ENCODE measurements around the gene PCID2. TPM values are rescaled to one million over a fixed set of nuclear protein-coding genes. Genes with fewer than 3 reads are reported as not detected.

PCID2 gene
- polyA plus RNA-seq, 1 donor from 2014 or later, result 81.3 TPM

DNA sequence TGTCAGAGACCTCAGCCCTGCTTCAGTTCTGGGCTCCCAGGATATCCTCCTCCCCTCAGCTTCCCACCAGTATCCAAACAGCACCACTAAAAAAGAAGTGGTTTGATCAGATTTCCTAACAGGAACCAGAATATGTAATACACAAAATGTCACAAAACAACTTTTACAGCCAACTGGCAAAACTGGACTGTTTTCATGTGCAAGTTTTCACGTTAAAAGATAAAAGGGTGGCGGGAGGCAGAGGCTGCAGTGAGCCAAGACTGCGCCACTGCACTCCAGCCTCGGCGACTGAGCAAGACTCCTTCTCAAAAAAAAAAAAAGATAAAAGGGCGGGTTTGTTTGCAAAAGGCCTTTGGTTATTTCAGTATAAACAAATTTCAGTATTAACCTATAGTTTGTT is 13.1 kb downstream of the PCID2 start:
- no peak overlapping the region for H2AFZ ChIP-seq (ENCODE audit: low read depth, low read length)
- peaks cover 10% of the 10 kb centered on the region for H3K36me3 ChIP-seq (ENCODE audit: insufficient read depth, low read length)
- H3K79me2 ChIP-seq (replicated peaks; ENCODE audit: insufficient read depth, low read length), result no peaks in the 10 kb centered on the region
- H3K27me3 ChIP-seq (ENCODE audit: insufficient read depth, low read depth, low read length), result no peaks in the 10 kb centered on the region
- no peaks in the 10 kb centered on the region for H3K9me3 ChIP-seq (ENCODE audit: low read length)
- no peaks in the 10 kb centered on the region for H3F3A ChIP-seq (ENCODE audit: insufficient read depth, low read length, poor library complexity, severe bottlenecking)
- no peak overlapping the region for H3K27ac ChIP-seq (ENCODE audit: low read length)
- H3K4me2 ChIP-seq (ENCODE audit: low read length), result no peak overlapping the region
- TF ChIP-seq CTCF (IDR thresholded peaks at IDR 0.05; ENCODE audit: poor library complexity, severe bottlenecking) (no peak), REST (IDR thresholded peaks at IDR 0.05; ENCODE audit: borderline replicate concordance) (no peak), EP300 (conservative IDR thresholded peaks at IDR 0.05; ENCODE audit: poor library complexity, severe bottlenecking) (no peak), SMC3 (conservative IDR thresholded peaks at IDR 0.05; ENCODE audit: poor library complexity) (no peak), EZH2 (IDR thresholded peaks at IDR 0.05; ENCODE audit: borderline replicate concordance, insufficient read depth, low read length, poor library complexity, severe bottlenecking) (no peak), TAF1 (IDR thresholded peaks at IDR 0.05; ENCODE audit: low read depth) (no peak), RAD21 (conservative IDR thresholded peaks at IDR 0.05) (no peak), MXI1 (conservative IDR thresholded peaks at IDR 0.05; ENCODE audit: poor library complexity, severe bottlenecking) (no peak), POLR2AphosphoS5 (IDR thresholded peaks at IDR 0.05) (no peak)
- H4K20me1 ChIP-seq (ENCODE audit: insufficient read depth), result no peaks in the 10 kb centered on the region
- H3K9ac ChIP-seq (ENCODE audit: low read length), result no peak overlapping the region
- no peak overlapping the region for H3K4me3 ChIP-seq (ENCODE audit: low read length)
- no peaks in the 10 kb centered on the region for H3K9me2 ChIP-seq (ENCODE audit: insufficient read depth, low read length)

DNA sequence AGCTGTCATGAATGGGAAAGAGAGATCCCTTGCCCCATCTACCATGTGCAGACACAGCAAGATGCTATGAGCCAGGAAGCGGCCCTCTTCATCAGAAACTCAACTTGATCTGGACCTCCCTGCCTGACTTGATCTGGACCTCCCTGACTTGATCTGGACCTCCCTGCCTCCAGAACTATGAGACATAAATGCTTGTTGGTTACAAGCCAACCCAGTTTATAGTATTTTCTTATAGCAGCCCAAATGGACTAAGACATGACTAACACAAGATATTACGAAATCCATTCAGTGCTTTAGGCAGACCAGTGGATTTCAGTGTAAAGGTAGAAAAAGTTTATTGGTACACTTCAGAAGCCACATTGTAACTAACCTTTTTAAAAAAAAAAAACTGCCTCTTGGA is 15.6 kb downstream of the PCID2 start:
- Histone ChIP-seq H3K79me2 (replicated peaks; ENCODE audit: insufficient read depth, low read length) (no peaks in the 10 kb centered on the region), H3K9me2 (ENCODE audit: insufficient read depth, low read length) (no peaks in the 10 kb centered on the region)

More for the DNA sequence above, 15.6 kb downstream of the PCID2 start:
- no peaks in the 10 kb centered on the region for H3K27me3 ChIP-seq (ENCODE audit: insufficient read depth, low read depth, low read length)
- no peak for TF ChIP-seq EP300 (conservative IDR thresholded peaks at IDR 0.05; ENCODE audit: poor library complexity, severe bottlenecking)
- TF ChIP-seq CTCF (IDR thresholded peaks at IDR 0.05; ENCODE audit: poor library complexity, severe bottlenecking), result no peak
- TF ChIP-seq TAF1 (IDR thresholded peaks at IDR 0.05; ENCODE audit: low read depth), result no peak
- no peak for TF ChIP-seq POLR2AphosphoS5 (IDR thresholded peaks at IDR 0.05)
- no peak for TF ChIP-seq SMC3 (conservative IDR thresholded peaks at IDR 0.05; ENCODE audit: poor library complexity)
- no peak for TF ChIP-seq RAD21 (conservative IDR thresholded peaks at IDR 0.05)
- TF ChIP-seq EZH2 (IDR thresholded peaks at IDR 0.05; ENCODE audit: borderline replicate concordance, insufficient read depth, low read length, poor library complexity, severe bottlenecking), result no peak
- no peak for TF ChIP-seq REST (IDR thresholded peaks at IDR 0.05; ENCODE audit: borderline replicate concordance)
- no peak for TF ChIP-seq MXI1 (conservative IDR thresholded peaks at IDR 0.05; ENCODE audit: poor library complexity, severe bottlenecking)
- no peaks in the 10 kb centered on the region for H3F3A ChIP-seq (ENCODE audit: insufficient read depth, low read length, poor library complexity, severe bottlenecking)
- no peak overlapping the region for H3K4me2 ChIP-seq (ENCODE audit: low read length)
- H3K9ac ChIP-seq (ENCODE audit: low read length), result no peak overlapping the region
- H2AFZ ChIP-seq (ENCODE audit: low read depth, low read length), result no peak overlapping the region
- no peak overlapping the region for H3K4me3 ChIP-seq (ENCODE audit: low read length)
- H3K9me3 ChIP-seq (ENCODE audit: low read length), result no peaks in the 10 kb centered on the region
- H3K27ac ChIP-seq (ENCODE audit: low read length), result no peak overlapping the region
- H3K36me3 ChIP-seq (ENCODE audit: insufficient read depth, low read length), result peaks cover 19% of the 10 kb centered on the region
- H4K20me1 ChIP-seq (ENCODE audit: insufficient read depth), result no peaks in the 10 kb centered on the region
